SK-N-SH treated with all-trans-retinoic acid at 6 μM for 48 hours (cell line): ENCODE data around the gene PRPF38A.

Experiments
- ARNTL ChIP-seq: fragments of 450-650 bp; formaldehyde crosslinking; IDR thresholded peaks from 2 replicates; pipeline ENCODE4 v1.5.0; 2020; ENCODE audit warnings: low read depth, mild to moderate bottlenecking, moderate library complexity, borderline replicate concordance
- CREB5 ChIP-seq: fragments of 250-450 bp; sonication (Bioruptor Pico); IDR thresholded peaks from 2 replicates; pipeline ENCODE4 v1.5.1; 2020; ENCODE audit warnings: low read depth, mild to moderate bottlenecking, moderate library complexity
- ESRRG ChIP-seq: fragments of 250-450 bp; sonication (Bioruptor Pico); IDR thresholded peaks from 2 replicates; pipeline ENCODE4 v1.6.1; 2021; ENCODE audit warnings: mild to moderate bottlenecking
- ISL1 ChIP-seq: fragments of 250-450 bp; sonication (Bioruptor Pico); IDR thresholded peaks from 2 replicates; pipeline ENCODE4 v2.1.2; 2022; ENCODE audit warnings: mild to moderate bottlenecking, moderate library complexity
- PATZ1 ChIP-seq: fragments of 250-450 bp; sonication (Bioruptor Pico); IDR thresholded peaks from 2 replicates; pipeline ENCODE4 v1.8.0; 2020; ENCODE audit warnings: mild to moderate bottlenecking, moderate library complexity, borderline replicate concordance
- POU6F1 ChIP-seq: fragments of 250-450 bp; sonication (Bioruptor Pico); IDR thresholded peaks from 2 replicates; pipeline ENCODE4 v1.8.0; 2021; ENCODE audit warnings: low read depth, mild to moderate bottlenecking, moderate library complexity, borderline replicate concordance
- PPARA ChIP-seq: fragments of 250-450 bp; sonication (Bioruptor Pico); IDR thresholded peaks from 2 replicates; pipeline ENCODE4 v1.5.0; 2020; ENCODE audit warnings: mild to moderate bottlenecking, borderline replicate concordance
- SNAI2 ChIP-seq: fragments of 250-450 bp; sonication (Bioruptor Pico); IDR thresholded peaks from 2 replicates; pipeline ENCODE4 v1.5.0; 2020; ENCODE audit warnings: mild to moderate bottlenecking, moderate library complexity
- TOX ChIP-seq: fragments of 250-450 bp; sonication (Bioruptor Pico); IDR thresholded peaks from 2 replicates; pipeline ENCODE4 v1.8.0; 2021; ENCODE audit warnings: mild to moderate bottlenecking, moderate library complexity, borderline replicate concordance
- TSHZ2 ChIP-seq: fragments of 250-450 bp; sonication (Bioruptor Pico); IDR thresholded peaks from 2 replicates; pipeline ENCODE4 v1.5.0; 2020; ENCODE audit warnings: mild to moderate bottlenecking, moderate library complexity
- ZC3H10 ChIP-seq: fragments of 250-450 bp; sonication (Bioruptor Pico); IDR thresholded peaks from 2 replicates; pipeline ENCODE4 v1.5.1; 2021; ENCODE audit warnings: mild to moderate bottlenecking, moderate library complexity
- ZFP3 ChIP-seq: fragments of 250-450 bp; sonication (Bioruptor Pico); IDR thresholded peaks from 2 replicates; pipeline ENCODE4 v1.5.0; 2020; ENCODE audit warnings: mild to moderate bottlenecking, moderate library complexity
- ZFP30 ChIP-seq: fragments of 450-650 bp; formaldehyde crosslinking; IDR thresholded peaks from 2 replicates; pipeline ENCODE4 v1.5.0; 2022; ENCODE audit warnings: mild to moderate bottlenecking, moderate library complexity

- no peak for TF ChIP-seq PATZ1 (CRISPR knock-in tag)
- no peak for TF ChIP-seq ISL1 (CRISPR knock-in tag)
- no peak for TF ChIP-seq CREB5 (CRISPR knock-in tag)
- no peak for TF ChIP-seq ESRRG (CRISPR knock-in tag)
- TF ChIP-seq SNAI2 (CRISPR knock-in tag): no peak
- no peak for TF ChIP-seq ZFP30
- no peak for TF ChIP-seq PPARA (CRISPR knock-in tag)
- TF ChIP-seq TOX: no peak
- no peak for TF ChIP-seq ZFP3
- TF ChIP-seq ZC3H10 (CRISPR knock-in tag): no peak
- no peak for TF ChIP-seq ARNTL (CRISPR knock-in tag)
- no peak for TF ChIP-seq POU6F1 (CRISPR knock-in tag)
- no peak for TF ChIP-seq TSHZ2
Measured at GRCh38 chr1:52426371-52426770, 22.0 kb downstream of the PRPF38A start.
